GM19452 (cell line): ENCODE measurements around the gene PGGHG.
A peak's percentile ranks its signal among the peaks of the same experiment; 100 is the strongest.

Experiments used
- ATAC-seq: cut with Tn5 transposase; IDR thresholded peaks from one replicate; pipeline ENCODE4 v1.9.1; 2021; ENCODE audit not compliant: unreplicated experiment

PGGHG gene

GRCh38 chr11:269146-269890 is 19.6 kb upstream of the PGGHG start:
- peak; percentile 71 for ATAC-seq

- no peak for ATAC-seq
These were observed 18.2 kb upstream of the PGGHG start for GRCh38 chr11:270451-271318.

DNA sequence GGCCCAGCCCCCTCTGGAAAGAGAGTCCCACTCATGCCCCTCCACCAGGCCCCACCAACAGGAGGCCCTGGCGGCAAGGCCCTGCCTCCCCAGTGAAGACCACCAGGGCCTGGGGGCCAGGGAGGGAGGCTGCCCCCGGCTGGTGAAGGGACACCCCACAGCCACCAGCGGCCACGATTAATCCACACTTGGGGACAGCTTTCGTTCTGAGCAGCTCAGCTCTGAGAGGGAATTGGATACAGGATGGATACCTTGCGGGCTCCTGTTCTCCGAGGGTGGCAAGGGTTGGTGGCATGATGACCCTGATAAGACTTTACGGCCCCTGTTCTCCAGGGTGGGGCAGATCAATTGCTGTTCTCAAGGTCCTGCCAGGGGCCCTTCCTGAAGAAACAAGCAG is 17.6 kb upstream of the PGGHG start:
- no peak for ATAC-seq

DNA sequence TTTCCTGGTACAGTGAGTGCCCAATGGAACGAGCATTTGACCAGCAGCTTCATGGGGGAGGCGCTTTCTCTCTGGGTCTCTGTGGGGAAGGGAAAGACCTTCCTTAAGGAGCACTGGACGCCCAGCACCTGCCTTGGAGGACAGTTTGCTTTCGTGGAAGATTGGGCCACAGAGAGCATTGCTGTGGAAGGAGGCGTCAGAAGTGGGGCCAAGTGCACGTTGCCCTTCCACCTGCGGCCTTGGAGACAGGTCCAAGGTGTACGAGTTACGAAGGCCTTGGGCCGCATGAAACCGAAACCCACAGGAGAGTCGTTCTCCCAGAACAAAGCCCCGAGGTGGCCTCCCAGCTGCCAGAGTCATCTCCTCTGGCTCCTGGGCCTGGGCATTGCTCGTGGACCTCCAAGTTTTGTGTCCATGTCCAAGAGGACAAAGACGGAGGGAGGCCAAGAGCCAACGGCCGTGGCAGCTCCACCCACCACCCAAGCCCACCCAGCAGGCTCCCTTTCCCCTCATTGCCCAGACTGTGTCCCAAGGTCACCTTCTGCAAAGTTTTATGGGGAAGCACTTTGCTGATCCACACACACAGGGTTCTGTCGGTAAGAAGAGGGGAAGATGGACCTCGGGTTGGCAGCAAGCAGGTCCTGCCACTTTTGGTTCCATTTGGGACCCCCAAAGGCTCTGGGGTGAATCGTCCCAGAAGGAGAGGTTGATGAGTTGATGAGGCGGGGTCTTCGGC is 16.6 kb upstream of the PGGHG start:
- no peak for ATAC-seq

- ATAC-seq, result no peak
These were observed 16.1 kb upstream of the PGGHG start for GRCh38 chr11:272931-273198.

GRCh38 chr11:276219-276618 is 12.7 kb upstream of the PGGHG start:
- no peak for ATAC-seq

DNA sequence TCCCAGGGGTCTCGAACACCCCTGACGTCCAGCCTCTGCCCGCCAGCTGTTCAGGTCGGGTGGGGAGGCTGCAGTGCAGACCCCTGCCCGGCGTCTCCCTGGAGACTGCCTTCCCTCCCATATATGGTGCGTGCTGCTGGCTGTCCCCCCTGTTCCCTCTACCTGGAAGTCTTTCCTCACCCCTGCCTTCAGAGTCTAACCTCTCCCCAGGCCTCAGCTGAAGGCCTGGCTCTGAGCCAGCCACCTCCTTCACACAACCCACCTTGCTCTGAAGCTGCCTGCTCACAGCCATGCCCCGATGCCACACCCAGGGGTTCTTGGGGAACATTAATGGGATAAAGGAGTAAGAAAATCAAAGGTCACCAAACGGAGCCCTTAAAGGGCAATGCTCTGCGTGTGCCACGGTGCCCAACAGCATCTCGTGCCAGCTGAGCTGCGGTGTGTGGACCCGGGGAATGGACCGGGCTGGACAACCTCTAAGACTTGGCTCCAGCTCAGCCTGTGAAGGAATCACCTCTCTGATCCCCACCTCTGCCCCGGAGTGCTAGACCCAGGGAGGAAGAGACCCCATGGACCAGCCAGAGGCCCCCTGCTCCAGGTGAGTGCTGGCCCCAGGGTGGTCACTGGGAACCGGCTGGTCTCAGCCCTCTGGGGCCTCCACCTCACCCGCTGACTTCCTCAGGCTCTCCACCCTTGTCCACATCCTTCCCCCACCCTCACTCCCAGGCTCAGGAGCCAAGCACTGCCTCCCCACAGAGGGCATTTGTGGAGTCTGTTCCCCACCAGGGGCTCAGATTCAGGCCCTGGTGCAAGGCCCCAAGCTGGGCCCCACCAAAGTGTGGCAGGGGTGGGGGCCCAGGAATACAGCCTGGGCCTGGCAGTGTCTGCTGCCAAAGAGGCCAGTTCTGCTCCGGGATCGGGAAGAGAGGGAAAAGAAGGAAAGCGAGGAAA is 10.7 kb upstream of the PGGHG start, which contains the start of gene NLRP6:
Gene NLRP6, plus strand, starts transcription at position 407 of the 951 bp plus-strand sequence. Its CDS starts 163 bp downstream, at position 570.
- ATAC-seq, result no peak

GRCh38 chr11:279040-279965 is 9.6 kb upstream of the PGGHG start:
- ATAC-seq, result no peak

DNA sequence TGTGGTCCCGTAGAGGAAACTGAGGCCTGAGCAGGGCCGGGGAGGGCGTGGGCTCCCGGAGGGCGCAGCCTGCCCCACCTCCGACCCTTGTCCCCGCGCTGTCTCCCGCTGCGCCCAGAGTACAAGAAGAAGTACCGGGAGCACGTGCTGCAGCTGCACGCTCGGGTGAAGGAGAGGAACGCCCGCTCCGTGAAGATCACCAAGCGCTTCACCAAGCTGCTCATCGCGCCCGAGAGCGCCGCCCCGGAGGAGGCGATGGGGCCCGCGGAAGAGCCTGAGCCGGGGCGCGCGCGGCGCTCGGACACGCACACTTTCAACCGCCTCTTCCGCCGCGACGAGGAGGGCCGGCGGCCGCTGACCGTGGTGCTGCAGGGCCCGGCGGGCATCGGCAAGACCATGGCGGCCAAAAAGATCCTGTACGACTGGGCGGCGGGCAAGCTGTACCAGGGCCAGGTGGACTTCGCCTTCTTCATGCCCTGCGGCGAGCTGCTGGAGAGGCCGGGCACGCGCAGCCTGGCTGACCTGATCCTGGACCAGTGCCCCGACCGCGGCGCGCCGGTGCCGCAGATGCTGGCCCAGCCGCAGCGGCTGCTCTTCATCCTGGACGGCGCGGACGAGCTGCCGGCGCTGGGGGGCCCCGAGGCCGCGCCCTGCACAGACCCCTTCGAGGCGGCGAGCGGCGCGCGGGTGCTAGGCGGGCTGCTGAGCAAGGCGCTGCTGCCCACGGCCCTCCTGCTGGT is 8.8 kb upstream of the PGGHG start:
- no peak for ATAC-seq

DNA sequence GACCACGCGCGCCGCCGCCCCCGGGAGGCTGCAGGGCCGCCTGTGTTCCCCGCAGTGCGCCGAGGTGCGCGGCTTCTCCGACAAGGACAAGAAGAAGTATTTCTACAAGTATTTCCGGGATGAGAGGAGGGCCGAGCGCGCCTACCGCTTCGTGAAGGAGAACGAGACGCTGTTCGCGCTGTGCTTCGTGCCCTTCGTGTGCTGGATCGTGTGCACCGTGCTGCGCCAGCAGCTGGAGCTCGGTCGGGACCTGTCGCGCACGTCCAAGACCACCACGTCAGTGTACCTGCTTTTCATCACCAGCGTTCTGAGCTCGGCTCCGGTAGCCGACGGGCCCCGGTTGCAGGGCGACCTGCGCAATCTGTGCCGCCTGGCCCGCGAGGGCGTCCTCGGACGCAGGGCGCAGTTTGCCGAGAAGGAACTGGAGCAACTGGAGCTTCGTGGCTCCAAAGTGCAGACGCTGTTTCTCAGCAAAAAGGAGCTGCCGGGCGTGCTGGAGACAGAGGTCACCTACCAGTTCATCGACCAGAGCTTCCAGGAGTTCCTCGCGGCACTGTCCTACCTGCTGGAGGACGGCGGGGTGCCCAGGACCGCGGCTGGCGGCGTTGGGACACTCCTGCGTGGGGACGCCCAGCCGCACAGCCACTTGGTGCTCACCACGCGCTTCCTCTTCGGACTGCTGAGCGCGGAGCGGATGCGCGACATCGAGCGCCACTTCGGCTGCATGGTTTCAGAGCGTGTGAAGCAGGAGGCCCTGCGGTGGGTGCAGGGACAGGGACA is 8.0 kb upstream of the PGGHG start:
- ATAC-seq, result no peak

DNA sequence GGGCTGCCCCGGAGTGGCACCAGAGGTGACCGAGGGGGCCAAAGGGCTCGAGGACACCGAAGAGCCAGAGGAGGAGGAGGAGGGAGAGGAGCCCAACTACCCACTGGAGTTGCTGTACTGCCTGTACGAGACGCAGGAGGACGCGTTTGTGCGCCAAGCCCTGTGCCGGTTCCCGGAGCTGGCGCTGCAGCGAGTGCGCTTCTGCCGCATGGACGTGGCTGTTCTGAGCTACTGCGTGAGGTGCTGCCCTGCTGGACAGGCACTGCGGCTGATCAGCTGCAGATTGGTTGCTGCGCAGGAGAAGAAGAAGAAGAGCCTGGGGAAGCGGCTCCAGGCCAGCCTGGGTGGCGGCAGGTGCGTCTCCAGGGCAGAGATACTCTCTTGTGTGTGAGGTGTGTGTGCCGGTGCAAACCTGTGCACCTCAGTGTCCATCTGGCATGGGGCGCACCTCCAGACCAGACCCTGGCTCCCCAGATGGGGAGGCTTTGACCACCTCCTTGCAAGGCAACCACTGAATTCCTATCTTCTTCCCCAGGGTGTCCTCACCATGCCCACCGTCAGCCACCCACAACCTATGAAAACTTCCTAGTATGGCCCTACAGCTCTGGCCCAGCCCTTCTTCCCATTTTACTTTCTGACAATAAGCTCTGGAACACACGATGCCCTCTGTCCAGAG is 7.3 kb upstream of the PGGHG start:
- ATAC-seq, result no peak

DNA sequence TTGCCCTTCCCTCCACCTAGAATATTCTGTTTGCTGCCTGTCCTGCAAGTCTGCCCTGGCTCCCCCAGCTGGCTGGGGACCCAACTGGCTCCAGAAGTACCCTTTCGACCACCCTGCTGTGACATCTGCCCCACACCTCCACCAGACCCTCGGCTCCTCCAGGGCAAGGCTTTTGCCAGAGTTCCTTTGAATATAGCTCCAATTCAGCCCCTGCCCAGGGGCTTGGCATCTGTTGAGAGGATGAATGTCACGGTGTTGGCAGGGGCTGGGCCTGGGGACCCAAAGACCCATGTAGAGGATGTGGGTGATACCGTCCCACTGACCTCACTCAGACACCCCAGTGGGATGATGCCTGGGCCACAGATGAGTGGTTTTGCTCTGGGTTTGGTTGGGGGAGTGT is 6.8 kb upstream of the PGGHG start:
- no peak for ATAC-seq

DNA sequence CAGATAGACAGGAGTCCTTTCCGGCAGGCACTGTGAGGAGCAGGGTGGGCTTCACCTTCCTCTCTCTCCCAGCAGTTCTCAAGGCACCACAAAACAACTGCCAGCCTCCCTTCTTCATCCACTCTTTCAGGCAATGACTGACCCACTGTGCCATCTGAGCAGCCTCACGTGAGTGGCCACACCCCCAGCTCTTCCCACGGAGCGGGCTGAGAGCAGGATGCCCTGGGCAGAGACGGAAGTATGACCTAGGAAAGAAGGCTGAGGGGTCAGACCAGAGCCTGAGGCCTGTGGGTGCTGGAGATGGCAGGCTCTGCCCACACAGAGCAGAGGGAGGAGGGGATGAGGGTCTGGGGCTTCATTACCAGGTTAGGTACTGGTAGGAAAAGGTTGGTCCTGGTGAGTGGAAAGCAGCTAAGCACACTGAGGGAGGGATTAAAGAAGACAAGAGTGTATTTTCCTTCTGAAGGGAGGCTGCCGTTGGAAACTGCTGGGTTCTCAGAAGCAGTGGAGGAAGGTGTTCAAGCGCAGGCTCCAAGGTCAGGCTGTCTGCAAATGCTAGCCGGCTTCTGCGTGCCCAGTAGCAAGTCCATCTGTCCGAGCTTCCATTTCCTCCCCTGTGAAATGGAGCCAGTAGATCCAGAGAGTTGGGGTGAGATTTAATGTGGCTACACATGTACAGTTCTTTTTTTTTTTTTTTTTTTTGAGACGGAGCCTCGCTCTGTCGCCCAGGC is 6.1 kb upstream of the PGGHG start:
- ATAC-seq, result no peak

DNA sequence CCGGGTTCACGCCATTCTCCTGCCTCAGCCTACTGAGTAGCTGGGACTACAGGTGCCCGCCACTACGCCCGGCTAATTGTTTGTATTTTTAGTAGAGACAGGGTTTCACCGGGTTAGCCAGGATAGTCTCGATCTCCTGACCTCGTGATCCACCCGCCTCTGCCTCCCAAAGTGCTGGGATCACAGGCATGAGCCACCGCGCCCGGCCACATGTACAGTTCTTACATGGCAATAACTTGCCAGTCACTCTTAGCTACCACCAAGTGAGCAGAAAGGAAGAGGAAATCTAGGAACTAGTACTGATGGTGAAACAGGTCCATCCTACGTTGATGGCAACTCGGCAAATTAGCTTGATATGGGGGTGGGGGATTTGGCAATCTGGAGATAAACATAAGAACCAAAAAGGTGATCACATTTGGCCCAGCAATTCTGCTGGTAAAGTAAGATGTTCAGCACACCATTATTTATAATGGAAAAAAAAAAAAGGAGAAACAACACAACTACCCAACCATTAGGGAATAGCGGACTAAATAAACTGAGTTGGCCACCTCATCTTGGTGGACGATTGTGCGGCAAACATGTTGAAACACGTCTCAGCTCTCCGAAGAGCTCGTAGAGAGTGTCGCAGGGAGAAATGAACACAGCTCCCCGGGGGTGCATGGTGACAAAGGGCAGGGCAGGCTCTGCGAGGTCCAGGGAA is 5.4 kb upstream of the PGGHG start:
- ATAC-seq, result no peak

DNA sequence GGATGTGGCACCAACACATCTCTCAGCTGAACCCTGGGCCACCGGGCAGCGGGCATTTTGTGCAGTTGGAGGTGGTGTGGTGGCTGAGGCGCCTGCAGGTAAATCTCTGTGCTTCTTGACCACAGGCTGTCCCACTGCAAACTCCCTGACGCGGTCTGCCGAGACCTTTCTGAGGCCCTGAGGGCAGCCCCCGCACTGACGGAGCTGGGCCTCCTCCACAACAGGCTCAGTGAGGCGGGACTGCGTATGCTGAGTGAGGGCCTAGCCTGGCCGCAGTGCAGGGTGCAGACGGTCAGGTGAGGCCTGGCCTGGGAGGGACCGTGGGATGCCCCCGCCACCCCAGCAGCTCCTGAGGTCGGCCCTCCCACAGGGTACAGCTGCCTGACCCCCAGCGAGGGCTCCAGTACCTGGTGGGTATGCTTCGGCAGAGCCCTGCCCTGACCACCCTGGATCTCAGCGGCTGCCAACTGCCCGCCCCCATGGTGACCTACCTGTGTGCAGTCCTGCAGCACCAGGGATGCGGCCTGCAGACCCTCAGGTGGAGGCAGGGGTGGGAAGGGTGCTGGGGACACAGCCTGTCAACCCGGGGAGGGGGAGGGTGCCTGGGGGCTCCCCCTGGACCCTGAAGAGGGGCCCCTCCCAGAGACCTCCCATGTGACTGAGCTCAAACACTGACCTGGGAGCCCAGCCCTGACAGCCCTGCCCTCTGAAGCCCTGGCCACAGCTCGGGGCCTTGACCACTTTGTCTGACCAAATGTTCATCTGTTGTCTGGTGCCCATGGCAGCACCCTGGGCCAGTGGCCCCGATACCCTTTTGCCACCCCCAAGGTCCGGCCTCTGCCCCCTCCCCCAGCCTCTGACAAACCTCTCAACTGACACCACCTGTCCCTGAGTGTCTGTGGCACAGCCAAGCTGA is 4.6 kb upstream of the PGGHG start:
- ATAC-seq, result no peak
